Endodermal cell (in vitro differentiated cells): ENCODE results near the gene TFAM. TPM values are rescaled to one million over a fixed set of nuclear protein-coding genes. Genes with fewer than 3 reads are reported as not detected.

ENCODE experiments used
- DNase-seq: peaks from one replicate; pipeline ENCODE4 v3.0.0-alpha.2; 2017
- H3K27ac ChIP-seq: 2 replicates; pipeline ENCODE4 v1.5.1; 2013; ENCODE audit warnings: mild to moderate bottlenecking, low read depth, low read length, moderate library complexity
- H3K27me3 ChIP-seq: 2 replicates; pipeline ENCODE4 v1.6.1; 2013; ENCODE audit warnings: mild to moderate bottlenecking, low read length, moderate library complexity; ENCODE audit not compliant: insufficient read depth, control insufficient read depth, poor library complexity, severe bottlenecking
- H3K36me3 ChIP-seq: 2 replicates; pipeline ENCODE4 v1.7.0; 2013; ENCODE audit warnings: mild to moderate bottlenecking, low read length, moderate library complexity; ENCODE audit not compliant: control insufficient read depth, insufficient read depth
- H3K4me1 ChIP-seq: one replicate; pipeline ENCODE4 v1.7.0; 2013; ENCODE audit warnings: low read length; ENCODE audit not compliant: control insufficient read depth, insufficient read depth
- H3K4me3 ChIP-seq: 2 replicates; pipeline ENCODE4 v1.5.1; 2013; ENCODE audit warnings: mild to moderate bottlenecking, low read length, moderate library complexity
- H3K9ac ChIP-seq: 2 replicates; pipeline ENCODE4 v1.6.1; 2013; ENCODE audit warnings: mild to moderate bottlenecking, low read length, moderate library complexity; ENCODE audit not compliant: poor library complexity, severe bottlenecking; ENCODE audit errors: extremely low read depth
- H3K9me3 ChIP-seq: 2 replicates; pipeline ENCODE4 v1.6.1; 2013; ENCODE audit warnings: mild to moderate bottlenecking, low read length, moderate library complexity; ENCODE audit not compliant: control insufficient read depth
- H3K27ac Mint-ChIP-seq: 2 replicates; pipeline ENCODE4 v1.8.0; 2020; ENCODE audit warnings: mixed read lengths
- H3K27me3 Mint-ChIP-seq: 2 replicates; pipeline ENCODE4 v1.8.0; 2021; ENCODE audit warnings: mild to moderate bottlenecking, mixed read lengths; ENCODE audit not compliant: insufficient read depth
- H3K36me3 Mint-ChIP-seq: 2 replicates; pipeline ENCODE4 v1.8.0; 2020; ENCODE audit warnings: low read depth, mixed read lengths
- H3K4me1 Mint-ChIP-seq: 2 replicates; pipeline ENCODE4 v1.8.0; 2020; ENCODE audit warnings: mixed read lengths
- H3K4me3 Mint-ChIP-seq: 2 replicates; pipeline ENCODE4 v1.8.0; 2020; ENCODE audit warnings: mild to moderate bottlenecking, moderate library complexity, mixed read lengths
- H3K9me3 Mint-ChIP-seq: 2 replicates; pipeline ENCODE4 v1.8.0; 2020; ENCODE audit warnings: mild to moderate bottlenecking, mixed read lengths
- WGBS, 2 experiments: methylation state at CpG; one replicate each; pipeline versions ENCODE4 v1.1.5 to v1.1.7; 2013; ENCODE audit warnings: missing lambda C conversion rate in 2 of 2, mixed read lengths in 1 of 2; ENCODE audit not compliant: insufficient coverage in 1 of 2, insufficient read length in 1 of 2; 5-methylcytosine and 5-hydroxymethylcytosine counted together
- total RNA-seq, 2 donors: library from RNA; stranded (reverse); fragmentation: NEBNext Ultra II Directional in 1 of 2; extraction: Animal tissue kit (Norgen Biotek cat#: 25700) in 1 of 2; gene quantifications; 2 replicates in 1 of 2; 3 replicates in 1 of 2; pipeline ENCODE4 v1.2.1, GENCODE V29; 2021
- TF ChIP-seq, protein P1 (sequence below): fragments of 200-600 bp; sonication (generic); conservative IDR thresholded peaks from 2 replicates; pipeline ENCODE4 v1.5.0; 2021; ENCODE audit warnings: antibody characterized with exemption, mild to moderate bottlenecking

Gene TFAM
- total RNA-seq, 2 donors from 2014 or later: 68.6 to 72.9 TPM

DNA sequence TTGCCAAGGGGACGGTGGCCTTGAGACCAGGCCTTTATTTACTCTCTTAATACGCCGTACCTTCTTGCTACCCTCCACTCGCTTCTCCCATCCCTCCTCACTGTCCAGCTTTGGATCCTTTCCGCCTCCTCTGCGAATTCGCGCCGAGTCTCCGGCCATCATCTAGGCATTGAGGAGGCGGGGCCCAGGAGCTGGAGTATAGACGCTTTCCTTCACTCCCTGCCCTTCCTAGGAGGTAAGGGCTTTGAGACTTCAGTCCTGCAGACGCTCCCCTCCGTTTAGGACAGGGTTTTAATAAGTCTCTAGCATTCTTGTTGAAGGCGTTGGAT is 538 bp downstream of the TFAM start:
- WGBS, 2 experiments: 0 to 1% methylated on average over 1 to 15 of the region's 15 CpGs
- peak overlapping the region; percentile 94 for H3K27ac Mint-ChIP-seq
- H3K36me3 Mint-ChIP-seq: peaks cover 37% of the 10 kb centered on the region
- Histone ChIP-seq H3K4me1 (no peaks in the 10 kb centered on the region), H3K9me3 (no peaks in the 10 kb centered on the region), H3K27me3 (no peaks in the 10 kb centered on the region), H3K36me3 (peaks cover 44% of the 10 kb centered on the region), H3K27ac (peak overlapping the region; percentile 72), H3K9ac (peak overlapping the region; percentile 76), H3K4me3 (peak overlapping the region; percentile 90)
- no peaks in the 10 kb centered on the region for H3K9me3 Mint-ChIP-seq
- H3K4me3 Mint-ChIP-seq: peak overlapping the region; percentile 92
- TF ChIP-seq, protein P1, sequence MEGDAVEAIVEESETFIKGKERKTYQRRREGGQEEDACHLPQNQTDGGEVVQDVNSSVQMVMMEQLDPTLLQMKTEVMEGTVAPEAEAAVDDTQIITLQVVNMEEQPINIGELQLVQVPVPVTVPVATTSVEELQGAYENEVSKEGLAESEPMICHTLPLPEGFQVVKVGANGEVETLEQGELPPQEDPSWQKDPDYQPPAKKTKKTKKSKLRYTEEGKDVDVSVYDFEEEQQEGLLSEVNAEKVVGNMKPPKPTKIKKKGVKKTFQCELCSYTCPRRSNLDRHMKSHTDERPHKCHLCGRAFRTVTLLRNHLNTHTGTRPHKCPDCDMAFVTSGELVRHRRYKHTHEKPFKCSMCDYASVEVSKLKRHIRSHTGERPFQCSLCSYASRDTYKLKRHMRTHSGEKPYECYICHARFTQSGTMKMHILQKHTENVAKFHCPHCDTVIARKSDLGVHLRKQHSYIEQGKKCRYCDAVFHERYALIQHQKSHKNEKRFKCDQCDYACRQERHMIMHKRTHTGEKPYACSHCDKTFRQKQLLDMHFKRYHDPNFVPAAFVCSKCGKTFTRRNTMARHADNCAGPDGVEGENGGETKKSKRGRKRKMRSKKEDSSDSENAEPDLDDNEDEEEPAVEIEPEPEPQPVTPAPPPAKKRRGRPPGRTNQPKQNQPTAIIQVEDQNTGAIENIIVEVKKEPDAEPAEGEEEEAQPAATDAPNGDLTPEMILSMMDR: peak; percentile 6
- H3K27me3 Mint-ChIP-seq: no peaks in the 10 kb centered on the region
- H3K4me1 Mint-ChIP-seq: peaks cover 9% of the 10 kb centered on the region
- DNase-seq: peak; percentile 78

DNA sequence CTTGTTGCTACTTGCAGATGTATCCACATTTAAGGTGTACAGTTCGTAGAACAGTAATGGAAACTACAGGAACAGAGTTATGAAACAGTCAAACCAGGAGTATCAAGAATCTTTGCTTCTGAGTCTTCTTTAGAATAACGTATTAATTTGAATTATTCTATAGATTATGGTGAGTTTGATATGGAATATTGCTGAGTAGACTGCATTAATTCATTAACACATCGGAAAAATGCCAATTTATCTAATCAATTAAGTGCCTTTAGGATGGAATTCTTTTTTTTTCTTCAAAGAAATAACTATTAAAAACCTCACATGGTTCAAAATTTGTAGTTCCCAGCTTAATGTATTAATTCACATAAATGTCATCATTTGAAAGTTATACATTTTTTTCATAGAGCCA is 3.8 kb downstream of the TFAM start:
- no peak overlapping the region for H3K27ac Mint-ChIP-seq
- 97 to 100% methylated on average over 2 to 3 of the region's 3 CpGs for WGBS, 2 experiments
- Histone ChIP-seq H3K9ac (no peak overlapping the region), H3K4me1 (no peaks in the 10 kb centered on the region), H3K4me3 (no peak overlapping the region), H3K27me3 (no peaks in the 10 kb centered on the region), H3K27ac (no peak overlapping the region), H3K9me3 (no peaks in the 10 kb centered on the region), H3K36me3 (peaks cover 71% of the 10 kb centered on the region)
- peaks cover 59% of the 10 kb centered on the region for H3K36me3 Mint-ChIP-seq
- no peaks in the 10 kb centered on the region for H3K27me3 Mint-ChIP-seq
- no peak overlapping the region for H3K4me3 Mint-ChIP-seq
- no peak for DNase-seq
- TF ChIP-seq, protein P1: no peak
- peaks cover 12% of the 10 kb centered on the region for H3K4me1 Mint-ChIP-seq
- H3K9me3 Mint-ChIP-seq: no peaks in the 10 kb centered on the region

GRCh38 chr10:58393317-58393716 is 8.1 kb downstream of the TFAM start:
- Mint-ChIP-seq H3K27ac (no peak overlapping the region), H3K4me3 (no peak overlapping the region), H3K27me3 (no peaks in the 10 kb centered on the region), H3K4me1 (peaks cover 3% of the 10 kb centered on the region), H3K9me3 (no peaks in the 10 kb centered on the region), H3K36me3 (peaks cover 77% of the 10 kb centered on the region)
- Histone ChIP-seq H3K36me3 (peaks cover 91% of the 10 kb centered on the region), H3K27ac (no peak overlapping the region), H3K4me1 (no peaks in the 10 kb centered on the region), H3K9me3 (no peaks in the 10 kb centered on the region), H3K27me3 (no peaks in the 10 kb centered on the region), H3K4me3 (no peak overlapping the region), H3K9ac (no peak overlapping the region)
- TF ChIP-seq, protein P1: peak; percentile 25
- 93 to 94% methylated on average over 2 of the region's 2 CpGs for WGBS, 2 experiments
- no peak for DNase-seq
